Skin of body (tissue), 2 donors: ENCODE measurements around the gene RARS2. TPM values are rescaled to one million over a fixed set of nuclear protein-coding genes. Genes with fewer than 3 reads are reported as not detected.

ENCODE experiments used
- DNase-seq: peaks from one replicate; lab custom pipeline; 2025; lab: John Stamatoyannopoulos, UW
- total RNA-seq: library from RNA; depleted of rRNA; stranded (reverse); fragments of >200 nt; gene quantifications from one replicate; pipeline ENCODE4 v1.2.3, GENCODE V29; 2014

RARS2 gene
- total RNA-seq, 1 donor from 2014 or later: 48.5 TPM

- DNase-seq: no peak
Observed at GRCh38 chr6:87573307-87574024, 16.3 kb downstream of the RARS2 start.

GRCh38 chr6:87572883-87573282 is 16.9 kb downstream of the RARS2 start:
- DNase-seq: no peak

GRCh38 chr6:87572021-87572420 is 17.8 kb downstream of the RARS2 start:
- no peak for DNase-seq

- no peak for DNase-seq
Observed at GRCh38 chr6:87561017-87561416, 28.8 kb downstream of the RARS2 start.

GRCh38 chr6:87558446-87558845 is 31.3 kb downstream of the RARS2 start:
- DNase-seq: no peak

- no peak for DNase-seq
Observed at GRCh38 chr6:87555506-87555905, 34.3 kb downstream of the RARS2 start.

- no peak for DNase-seq
Observed at GRCh38 chr6:87553159-87553765, 36.5 kb downstream of the RARS2 start.

GRCh38 chr6:87551799-87552198 is 38.0 kb downstream of the RARS2 start:
- DNase-seq: no peak

- DNase-seq: no peak
Observed at GRCh38 chr6:87544474-87544735, 45.4 kb downstream of the RARS2 start.

- DNase-seq: no peak
Observed at GRCh38 chr6:87543696-87544473, 45.9 kb downstream of the RARS2 start.

- no peak for DNase-seq
Observed at GRCh38 chr6:87541744-87542143, 48.0 kb downstream of the RARS2 start.

GRCh38 chr6:87541041-87541440 is 48.7 kb downstream of the RARS2 start:
- DNase-seq: no peak

GRCh38 chr6:87540539-87540938 is 49.2 kb downstream of the RARS2 start:
- DNase-seq: no peak

- no peak for DNase-seq
Observed at GRCh38 chr6:87539554-87539953, 50.2 kb downstream of the RARS2 start.

- DNase-seq: no peak
Observed at GRCh38 chr6:87538510-87539260, 51.1 kb downstream of the RARS2 start.

GRCh38 chr6:87534377-87535047 is 55.3 kb downstream of the RARS2 start:
- DNase-seq: no peak

- DNase-seq: no peak
Observed at GRCh38 chr6:87529221-87529620, 60.6 kb downstream of the RARS2 start.

- DNase-seq: no peak
Observed at GRCh38 chr6:87522686-87523085, 67.1 kb downstream of the RARS2 start.

GRCh38 chr6:87518453-87518852 is 71.3 kb downstream of the RARS2 start:
- DNase-seq: no peak

GRCh38 chr6:87514831-87515230 is 75.0 kb downstream of the RARS2 start:
- DNase-seq: no peak

GRCh38 chr6:87504441-87504840 is 85.3 kb downstream of the RARS2 start:
- no peak for DNase-seq
